Activated CD4-positive, alpha-beta T cell treated with anti-CD3 and anti-CD28 coated beads, Interleukin-2, Interleukin-6, amounts not matched to agents 100 ng/mL and 50 ng/mL, durations not matched to agents 16 hours and 8 hours (primary cell): ENCODE data around the gene CTNNA3.

Experiments used
- DNase-seq: peaks from one replicate; pipeline ENCODE4 v3.0.0-alpha.2; 2020

Gene CTNNA3

GRCh38 chr10:67306588-67307205 is 389.3 kb downstream of the CTNNA3 start:
- peak; percentile 7 for DNase-seq

- no peak for DNase-seq
Measured at GRCh38 chr10:67302701-67303100, 393.3 kb downstream of the CTNNA3 start.

- DNase-seq, result no peak
Measured at GRCh38 chr10:67299761-67300160, 396.2 kb downstream of the CTNNA3 start.

GRCh38 chr10:67297637-67298181 is 398.3 kb downstream of the CTNNA3 start:
- no peak for DNase-seq

- DNase-seq, result no peak
Measured at GRCh38 chr10:67296926-67297325, 399.1 kb downstream of the CTNNA3 start.

GRCh38 chr10:67288688-67289410 is 407.1 kb downstream of the CTNNA3 start:
- no peak for DNase-seq

GRCh38 chr10:67284589-67284988 is 411.4 kb downstream of the CTNNA3 start:
- no peak for DNase-seq

- no peak for DNase-seq
Measured at GRCh38 chr10:67282871-67283270, 413.1 kb downstream of the CTNNA3 start.

DNA sequence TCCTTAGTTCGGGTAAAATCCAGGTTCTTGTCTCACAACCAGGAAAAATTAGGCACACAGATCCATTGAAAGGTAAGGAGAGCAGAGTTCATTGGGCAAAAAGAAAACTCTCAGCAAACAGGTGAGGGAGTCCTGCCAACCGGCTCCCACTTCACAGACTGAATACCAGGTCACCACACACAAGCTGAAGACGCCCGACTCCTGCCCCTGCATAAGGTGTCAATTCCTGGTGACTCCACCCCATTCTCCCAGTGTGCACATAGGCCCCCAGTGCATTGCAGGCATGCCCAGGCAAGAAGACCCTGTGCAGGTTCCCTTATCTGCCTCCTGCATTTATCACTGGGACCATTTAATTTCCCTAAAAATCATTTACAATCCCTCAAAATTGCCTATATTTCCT is 415.6 kb downstream of the CTNNA3 start:
- DNase-seq, result no peak

GRCh38 chr10:67277402-67277801 is 418.6 kb downstream of the CTNNA3 start:
- DNase-seq, result no peak

GRCh38 chr10:67269828-67270227 is 426.2 kb downstream of the CTNNA3 start:
- DNase-seq, result no peak

GRCh38 chr10:67268146-67268545 is 427.8 kb downstream of the CTNNA3 start:
- DNase-seq, result no peak

- no peak for DNase-seq
Measured at GRCh38 chr10:67262675-67263074, 433.3 kb downstream of the CTNNA3 start.

DNA sequence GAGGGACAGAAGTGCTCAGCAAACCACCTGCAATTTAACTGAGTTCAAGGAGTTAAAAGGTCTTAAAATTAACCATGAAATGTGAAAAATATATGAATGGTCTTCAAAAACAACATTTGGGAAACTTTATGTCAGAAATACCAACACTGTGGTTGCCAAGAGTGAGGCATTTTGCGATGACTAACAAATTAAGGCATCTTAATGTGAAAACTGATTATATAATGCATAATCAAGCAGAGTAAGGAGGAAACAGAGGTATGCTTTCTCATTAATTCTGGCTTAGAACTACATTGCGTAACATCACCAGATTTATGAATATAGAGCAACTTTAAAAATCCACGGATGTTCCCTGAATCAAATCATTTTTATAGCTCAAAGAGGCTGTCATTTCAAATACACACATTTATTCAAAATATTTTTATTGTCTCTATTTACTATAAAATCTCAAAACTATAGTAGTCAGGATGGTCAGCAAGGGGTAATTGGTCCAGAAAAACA is 434.6 kb downstream of the CTNNA3 start:
- DNase-seq, result no peak

- DNase-seq, result no peak
Measured at GRCh38 chr10:67259319-67259929, 436.6 kb downstream of the CTNNA3 start.

DNA sequence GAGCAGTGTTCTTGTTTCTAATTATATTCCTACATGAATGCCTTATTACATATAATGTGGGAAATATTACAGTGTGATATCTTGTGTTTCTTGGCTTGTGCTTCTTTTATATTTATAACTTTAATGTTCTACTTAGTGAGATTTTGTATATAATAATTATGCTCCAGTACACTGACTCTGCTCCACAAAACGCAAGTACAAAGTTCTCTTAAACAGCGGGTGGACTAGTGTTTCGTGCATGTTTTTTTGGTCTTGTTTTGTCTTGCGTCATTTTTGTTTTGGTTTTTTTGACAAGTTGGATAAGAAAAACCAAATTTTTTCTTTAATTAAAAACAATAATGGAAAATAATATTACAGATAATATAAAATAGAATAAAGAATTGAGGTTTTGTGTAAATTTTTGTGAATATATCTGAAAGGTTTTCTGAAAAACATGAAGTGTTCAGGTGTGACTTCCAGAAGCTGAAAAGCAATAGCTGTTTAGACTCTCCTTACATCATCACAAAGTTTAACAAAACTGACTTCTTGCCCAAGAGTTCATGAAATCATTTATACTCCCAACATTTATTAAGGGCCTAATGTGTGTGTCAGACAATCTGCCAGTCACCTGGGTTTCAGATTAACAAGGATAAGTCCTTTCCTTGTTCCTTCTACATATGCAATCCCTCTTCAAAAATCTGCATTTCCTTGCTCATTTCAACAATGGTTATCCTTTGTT is 438.4 kb downstream of the CTNNA3 start:
- DNase-seq, result no peak

GRCh38 chr10:67257018-67257417 is 439.0 kb downstream of the CTNNA3 start:
- DNase-seq, result no peak

- DNase-seq, result no peak
Measured at GRCh38 chr10:67250686-67251085, 445.3 kb downstream of the CTNNA3 start.

- no peak for DNase-seq
Measured at GRCh38 chr10:67246066-67246555, 449.9 kb downstream of the CTNNA3 start.

- DNase-seq, result no peak
Measured at GRCh38 chr10:67242528-67242927, 453.5 kb downstream of the CTNNA3 start.

GRCh38 chr10:67241451-67241850 is 454.5 kb downstream of the CTNNA3 start:
- no peak for DNase-seq

GRCh38 chr10:67239864-67240497 is 456.0 kb downstream of the CTNNA3 start:
- no peak for DNase-seq
